CD8-positive, alpha-beta memory T cell (primary cell): Measurements from ENCODE around the gene ABRAXAS1. TPM values are rescaled to one million over a fixed set of nuclear protein-coding genes. Genes with fewer than 3 reads are reported as not detected.
"Not testable (repeated sequence)": the region's sequence is repeated elsewhere in the genome, so short reads cannot be mapped to it uniquely, and the experiment has no call there.

ENCODE experiments used
- CTCF ChIA-PET: fragments of 350-600 bp; sonication (Branson Sonifier 250); formaldehyde crosslinking; loops from one replicate; lab custom pipeline; 2021; ENCODE audit warnings: antibody characterized with exemption; lab: Charles Lee
- POLR2A ChIA-PET: fragments of 350-600 bp; sonication (Branson Sonifier 250); formaldehyde crosslinking; loops from one replicate; lab custom pipeline; 2021; ENCODE audit warnings: antibody characterized with exemption; lab: Charles Lee
- DNase-seq, 5 donors: peaks; one replicate each; pipeline versions ENCODE4 v3.0.0 to v3.0.0-alpha.2; 2020 to 2022; ENCODE audit warnings: mixed read lengths in 1 of 5
- H3K27ac ChIP-seq: one replicate; pipeline ENCODE4 v1.7.0; 2013; ENCODE audit warnings: low read depth, mild to moderate bottlenecking, low read length, moderate library complexity
- H3K27me3 ChIP-seq: 2 replicates; pipeline ENCODE4 v1.7.0; 2013; ENCODE audit warnings: low read length, mild to moderate bottlenecking; ENCODE audit not compliant: insufficient read depth, poor library complexity, severe bottlenecking
- H3K36me3 ChIP-seq: 2 replicates; pipeline ENCODE4 v1.7.0; 2013; ENCODE audit warnings: mild to moderate bottlenecking, low read length, moderate library complexity; ENCODE audit not compliant: insufficient read depth
- H3K4me1 ChIP-seq: 2 replicates; pipeline ENCODE4 v1.7.0; 2013; ENCODE audit warnings: mild to moderate bottlenecking, low read length, moderate library complexity; ENCODE audit not compliant: insufficient read depth
- H3K4me3 ChIP-seq: 2 replicates; pipeline ENCODE4 v1.7.0; 2013; ENCODE audit warnings: mild to moderate bottlenecking, low read length
- H3K9me3 ChIP-seq: 2 replicates; pipeline ENCODE4 v1.7.0; 2013; ENCODE audit warnings: mild to moderate bottlenecking, low read length
- H3K27ac Mint-ChIP-seq, 8 donors: one replicate each; pipeline ENCODE4 v1.8.0; 2020 to 2021; ENCODE audit warnings: mixed read lengths in 8 of 8, mild to moderate bottlenecking in 6 of 8, inconsistent platforms in 3 of 8, moderate library complexity in 3 of 8
- H3K27me3 Mint-ChIP-seq, 2 donors: one replicate each; pipeline ENCODE4 v1.8.0; 2020 to 2021; ENCODE audit warnings: mixed read lengths in 2 of 2, mild to moderate bottlenecking in 1 of 2, moderate library complexity in 1 of 2
- H3K36me3 Mint-ChIP-seq, 3 donors: one replicate each; pipeline ENCODE4 v1.8.0; 2020 to 2021; ENCODE audit warnings: mixed read lengths in 3 of 3, inconsistent platforms in 1 of 3, mild to moderate bottlenecking in 1 of 3
- H3K4me1 Mint-ChIP-seq, 3 donors: one replicate each; pipeline ENCODE4 v1.8.0; 2020 to 2021; ENCODE audit warnings: mixed read lengths in 3 of 3, inconsistent platforms in 1 of 3, mild to moderate bottlenecking in 1 of 3
- H3K4me3 Mint-ChIP-seq, 7 donors: one replicate each; pipeline ENCODE4 v1.8.0; 2020 to 2021; ENCODE audit warnings: mixed read lengths in 7 of 7, mild to moderate bottlenecking in 6 of 7, moderate library complexity in 4 of 7, inconsistent platforms in 2 of 7
- H3K9me3 Mint-ChIP-seq, 5 donors: one replicate each; pipeline ENCODE4 v1.8.0; 2020 to 2022; ENCODE audit warnings: mixed read lengths in 5 of 5, mild to moderate bottlenecking in 3 of 5, moderate library complexity in 2 of 5, inconsistent platforms in 1 of 5
- polyA plus RNA-seq: library from polyadenylated mRNA; unstranded; fragments of 300-500 nt; fragmentation: Illumina TruSeq; gene quantifications from one replicate; pipeline ENCODE4 v1.2.3, GENCODE V29; 2021
- total RNA-seq, 2 experiments: library from RNA; stranded (reverse); gene quantifications; one replicate each; pipeline ENCODE4 v1.2.3, GENCODE V29; 2021

Gene ABRAXAS1
- total and polyA plus RNA-seq, 3 experiments from 2014 or later = 8.1 to 11.0 (median 10.8) TPM

DNA sequence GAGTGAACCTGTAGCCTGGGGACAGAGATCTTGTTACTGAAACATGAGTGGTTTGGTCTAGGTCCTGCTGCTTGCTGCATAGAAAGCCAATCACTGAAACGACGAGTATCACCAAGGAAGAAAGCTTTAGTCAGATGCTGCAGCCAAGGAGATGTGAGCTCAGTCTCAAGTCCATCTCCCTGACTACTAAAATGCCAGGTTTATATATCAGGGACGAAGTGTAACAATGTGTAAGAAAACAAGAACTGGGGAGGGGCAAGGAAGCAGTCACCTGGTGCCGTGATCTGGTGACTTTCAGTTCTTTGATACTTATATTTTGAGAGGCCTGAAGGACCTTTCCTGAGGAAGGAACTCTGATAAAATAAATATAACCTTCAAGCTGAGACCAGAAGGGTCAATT is 19.6 kb upstream of the ABRAXAS1 start:
- Histone ChIP-seq H3K9me3 (no peaks in the 10 kb centered on the region), H3K4me1 (peaks cover 11% of the 10 kb centered on the region), H3K27ac (no peak overlapping the region), H3K36me3 (no peaks in the 10 kb centered on the region), H3K27me3 (no peaks in the 10 kb centered on the region), H3K4me3 (no peak overlapping the region)
- ChIA-PET POLR2A (no interaction called here), CTCF (interaction anchor here (0.8 to 1.6 kb wide), 2 partner anchors 13 to 95 kb away, joined by 3 to 4 read pairs; no protein-coding TSS in a partner anchor)
- peaks cover 0 to 3% of the 10 kb centered on the region in 2 donors for H3K27me3 Mint-ChIP-seq
- no peak for DNase-seq
- H3K9me3 Mint-ChIP-seq = no peaks in the 10 kb centered on the region
- no peaks in the 10 kb centered on the region for H3K36me3 Mint-ChIP-seq
- peak overlapping the region in 5 of 8 donors; percentile 17 to 72 (median 59) for H3K27ac Mint-ChIP-seq
- no peak overlapping the region for H3K4me3 Mint-ChIP-seq
- H3K4me1 Mint-ChIP-seq = peaks cover 12 to 14% (median 13%) of the 10 kb centered on the region in 3 donors

DNA sequence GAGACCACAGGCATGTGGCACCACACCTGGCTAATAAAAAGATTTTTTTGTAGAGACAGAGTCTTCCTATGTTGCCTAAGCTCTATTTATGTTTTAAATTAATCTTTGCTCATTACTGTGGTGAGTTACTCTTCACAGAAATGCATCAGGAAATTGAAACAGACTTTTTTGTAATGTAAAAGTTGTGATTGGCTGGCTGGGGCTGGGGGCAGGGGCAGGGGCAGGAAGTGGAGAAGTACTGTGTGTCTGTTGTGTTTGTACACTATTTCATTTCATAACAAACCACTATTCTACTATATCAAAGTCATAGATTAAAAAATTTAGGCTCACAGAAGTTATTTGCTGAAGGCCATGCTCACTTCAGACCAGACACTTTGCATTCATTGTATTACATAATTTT is 19.1 kb upstream of the ABRAXAS1 start:
- H3K4me1 ChIP-seq = peaks cover 11% of the 10 kb centered on the region
- Mint-ChIP-seq H3K4me3 (peak overlapping the region in 1 of 7 donors; percentile 46), H3K36me3 (no peaks in the 10 kb centered on the region), H3K27ac (peak overlapping the region in 5 of 8 donors; percentile 18 to 73 (median 71)), H3K4me1 (peaks cover 12 to 14% (median 13%) of the 10 kb centered on the region in 3 donors), H3K27me3 (peaks cover 0 to 4% of the 10 kb centered on the region in 2 donors), H3K9me3 (no peaks in the 10 kb centered on the region)
- ChIA-PET CTCF (interaction anchor here (1.6 kb wide), 1 partner anchor 13 kb away, joined by 4 read pairs; no protein-coding TSS in a partner anchor), POLR2A (no interaction called here)
- H3K27ac ChIP-seq = no peak overlapping the region
- no peaks in the 10 kb centered on the region for H3K9me3 ChIP-seq
- no peaks in the 10 kb centered on the region for H3K27me3 ChIP-seq
- H3K36me3 ChIP-seq = no peaks in the 10 kb centered on the region
- peak in 1 of 5 donors; percentile 27 for DNase-seq
- peak overlapping the region; percentile 5 for H3K4me3 ChIP-seq

DNA sequence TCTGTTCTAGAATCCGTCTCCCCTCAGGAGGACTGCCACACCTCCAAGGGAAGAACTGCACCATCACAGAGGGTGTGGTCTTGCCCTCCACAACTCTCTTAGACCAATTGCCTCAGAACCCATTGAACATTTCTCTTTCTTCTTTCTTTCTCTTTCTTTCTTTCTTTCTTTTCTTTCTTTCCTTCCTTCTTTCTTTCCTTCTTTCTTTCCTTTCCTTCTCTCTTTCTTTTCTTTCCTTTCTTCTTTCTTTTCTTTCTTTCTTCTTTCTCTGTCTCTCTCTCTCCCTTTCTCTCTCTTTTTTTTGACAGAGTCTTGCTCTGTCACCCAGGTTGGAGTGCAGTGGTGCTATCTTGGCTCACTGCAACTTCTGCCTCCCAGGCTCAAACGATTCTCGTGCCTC is 16.8 kb upstream of the ABRAXAS1 start:
- H3K4me3 ChIP-seq, H3K9me3 ChIP-seq, H3K9me3 Mint-ChIP-seq, H3K27ac ChIP-seq, POLR2A ChIA-PET, H3K27me3 ChIP-seq, H3K36me3 Mint-ChIP-seq, H3K36me3 ChIP-seq, DNase-seq, H3K4me3 Mint-ChIP-seq, H3K27ac Mint-ChIP-seq, H3K27me3 Mint-ChIP-seq: not testable (repeated sequence)
- H3K4me1 Mint-ChIP-seq = peaks cover 12 to 14% (median 13%) of the 10 kb centered on the region in 3 donors
- peaks cover 11% of the 10 kb centered on the region for H3K4me1 ChIP-seq
- CTCF ChIA-PET = interaction anchor here (1.3 kb wide), 1 partner anchor 10 kb away, joined by 3 read pairs; no protein-coding TSS in a partner anchor

DNA sequence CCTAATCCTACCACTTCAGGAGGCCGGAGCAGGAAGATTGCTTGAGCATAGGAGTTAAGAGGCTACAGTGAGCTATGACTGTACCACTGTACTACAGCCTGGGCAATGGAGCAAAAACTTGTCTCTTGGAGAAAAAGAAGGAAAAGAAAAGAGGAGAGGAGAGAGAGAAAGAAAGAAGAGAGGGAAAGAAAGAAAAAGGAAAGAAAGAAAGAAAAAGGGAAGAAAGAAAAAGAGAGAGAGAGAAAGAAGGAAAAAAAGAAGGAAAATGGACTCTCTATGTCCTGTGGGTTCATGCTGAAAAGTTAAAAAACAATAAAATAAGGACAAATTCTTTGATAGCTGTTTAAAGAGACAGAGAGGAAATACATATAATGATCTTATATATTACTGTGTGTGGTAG is 13.3 kb upstream of the ABRAXAS1 start:
- Mint-ChIP-seq H3K27me3 (peaks cover 0 to 4% of the 10 kb centered on the region in 2 donors), H3K9me3 (no peaks in the 10 kb centered on the region), H3K4me1 (no peaks in the 10 kb centered on the region), H3K4me3 (no peak overlapping the region), H3K27ac (no peak overlapping the region), H3K36me3 (no peaks in the 10 kb centered on the region)
- ChIA-PET CTCF (interaction anchor here (1.3 kb wide), 1 partner anchor 142 kb away, joined by 3 read pairs; no protein-coding TSS in a partner anchor), POLR2A (no interaction called here)
- no peaks in the 10 kb centered on the region for H3K27me3 ChIP-seq
- no peaks in the 10 kb centered on the region for H3K36me3 ChIP-seq
- H3K27ac ChIP-seq = no peak overlapping the region
- no peaks in the 10 kb centered on the region for H3K4me1 ChIP-seq
- no peak for DNase-seq
- no peak overlapping the region for H3K4me3 ChIP-seq
- no peaks in the 10 kb centered on the region for H3K9me3 ChIP-seq

DNA sequence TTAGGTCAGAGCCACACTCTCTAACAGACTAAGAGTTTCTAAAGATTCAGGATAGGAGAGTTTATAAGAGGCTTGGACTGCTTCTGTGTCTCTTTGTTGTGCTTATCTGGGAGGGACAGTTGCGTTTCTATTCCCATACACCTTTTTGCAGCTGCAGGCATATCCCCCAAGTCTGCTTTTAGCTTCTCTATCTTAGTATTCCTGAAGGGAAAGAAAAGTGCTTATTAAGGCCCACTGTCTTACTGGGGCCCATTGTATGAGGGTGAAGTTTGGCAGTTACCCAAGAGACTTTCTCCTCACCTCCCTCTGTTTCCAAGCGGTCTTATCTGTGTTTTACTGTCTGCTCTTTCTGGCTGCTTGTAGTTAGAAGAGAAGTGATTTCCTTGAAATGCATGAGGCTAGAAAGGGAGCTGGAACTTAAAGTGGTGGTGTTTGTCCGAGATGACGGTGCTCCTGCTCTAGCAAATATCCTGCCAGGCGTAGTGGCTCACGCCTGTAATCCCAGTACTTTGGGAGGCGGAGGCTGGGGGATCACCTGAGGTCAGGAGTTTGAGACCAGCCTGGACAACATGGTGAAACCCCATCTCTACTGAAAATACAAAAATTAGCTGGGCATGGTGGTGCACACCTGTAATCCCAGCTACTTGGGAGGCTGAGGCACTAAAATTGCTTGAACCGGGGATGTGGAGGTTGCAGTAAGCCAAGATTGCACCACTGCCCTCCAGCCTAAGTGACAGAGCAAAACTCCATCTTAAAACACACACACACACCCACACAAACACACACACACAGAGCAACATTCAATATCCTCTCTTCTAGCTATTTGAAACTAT is 11.4 kb upstream of the ABRAXAS1 start:
- H3K9me3 ChIP-seq, DNase-seq, H3K36me3 Mint-ChIP-seq, CTCF ChIA-PET, H3K27me3 ChIP-seq, H3K4me1 ChIP-seq, H3K36me3 ChIP-seq, H3K4me3 ChIP-seq, H3K27me3 Mint-ChIP-seq, H3K9me3 Mint-ChIP-seq, H3K4me3 Mint-ChIP-seq, H3K4me1 Mint-ChIP-seq: not testable (repeated sequence)
- H3K27ac Mint-ChIP-seq = peak overlapping the region in 1 of 8 donors; percentile 31
- POLR2A ChIA-PET = interaction anchor here (0.6 kb wide), 1 partner anchor 182 kb away, joined by 4 read pairs; no protein-coding TSS in a partner anchor
- peak overlapping the region; percentile 63 for H3K27ac ChIP-seq

DNA sequence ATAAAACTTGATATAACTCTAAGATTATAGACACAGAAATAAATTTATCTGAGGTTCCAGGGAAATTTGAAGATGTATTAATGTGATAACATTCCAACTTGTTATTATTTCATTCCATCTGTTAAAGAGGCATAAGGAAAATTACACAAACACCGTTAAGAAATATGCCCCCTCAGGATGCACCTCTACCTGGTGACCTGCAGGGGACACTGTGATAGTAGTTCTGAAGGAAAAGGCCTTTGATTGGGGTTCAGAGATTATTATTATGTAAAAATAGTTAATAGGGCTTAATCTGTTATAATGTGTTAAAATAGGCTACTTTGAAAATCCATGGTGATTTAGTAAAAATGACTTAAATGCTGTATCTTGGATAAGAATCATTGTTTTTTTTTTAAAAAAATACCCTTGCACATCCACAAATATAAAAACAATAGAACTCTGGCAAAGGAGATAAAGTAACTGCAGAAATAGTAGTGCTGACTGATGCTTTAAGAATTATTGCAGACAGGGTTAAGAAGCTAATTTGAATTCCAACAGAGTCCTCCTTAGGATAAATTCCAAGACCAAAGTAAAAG is 6.1 kb upstream of the ABRAXAS1 start:
- Mint-ChIP-seq H3K4me3 (peak overlapping the region in 1 of 7 donors; percentile 40), H3K27me3 (no peaks in the 10 kb centered on the region), H3K9me3 (no peaks in the 10 kb centered on the region), H3K27ac (peak overlapping the region in 1 of 8 donors; percentile 42), H3K4me1 (peaks cover 3 to 4% (median 3%) of the 10 kb centered on the region in 3 donors), H3K36me3 (no peaks in the 10 kb centered on the region)
- no peaks in the 10 kb centered on the region for H3K36me3 ChIP-seq
- no peaks in the 10 kb centered on the region for H3K27me3 ChIP-seq
- H3K4me1 ChIP-seq = no peaks in the 10 kb centered on the region
- DNase-seq = peak in 2 of 5 donors; percentile 7 to 39
- no peaks in the 10 kb centered on the region for H3K9me3 ChIP-seq
- H3K4me3 ChIP-seq = no peak overlapping the region
- POLR2A ChIA-PET = no interaction called here
- CTCF ChIA-PET = interaction anchor here (1.0 to 3.5 kb wide), 5 partner anchors 11 to 150 kb away, joined by 3 to 22 read pairs (median 4); partner anchors contain the start of genes HELQ and MRPS18C
- no peak overlapping the region for H3K27ac ChIP-seq

DNA sequence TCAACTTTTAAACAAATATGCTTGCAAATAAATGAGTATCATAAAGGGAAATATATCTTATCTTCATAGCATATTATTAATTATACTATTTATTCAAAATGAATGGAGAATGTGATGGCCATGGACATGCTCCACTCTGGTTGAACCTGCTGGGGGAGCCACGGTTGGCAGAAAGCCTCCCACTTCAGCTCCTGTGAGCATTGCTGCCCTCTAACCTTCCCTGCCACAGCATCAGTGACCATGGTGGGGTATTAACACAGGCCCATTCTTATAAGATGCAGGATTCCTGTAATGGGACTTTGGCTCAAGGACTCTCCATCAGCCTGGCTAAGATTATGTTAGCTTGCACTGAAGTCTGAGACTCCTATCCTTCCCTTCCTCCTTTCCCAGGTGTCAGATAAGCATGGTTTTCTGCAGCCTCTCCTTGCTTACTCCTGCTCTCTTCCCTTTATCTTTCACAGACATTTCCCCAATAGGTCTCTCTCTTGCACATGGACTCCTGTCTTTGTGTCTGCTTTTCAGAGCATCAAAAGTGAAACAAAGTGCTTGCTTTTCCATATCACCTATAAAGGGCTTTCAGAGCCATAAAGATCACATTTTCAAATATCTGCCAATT is 4.9 kb upstream of the ABRAXAS1 start:
- Histone ChIP-seq H3K36me3 (no peaks in the 10 kb centered on the region), H3K4me1 (peaks cover 7% of the 10 kb centered on the region), H3K9me3 (no peaks in the 10 kb centered on the region), H3K4me3 (no peak overlapping the region), H3K27ac (no peak overlapping the region), H3K27me3 (no peaks in the 10 kb centered on the region)
- H3K27me3 Mint-ChIP-seq = no peaks in the 10 kb centered on the region
- ChIA-PET POLR2A (no interaction called here), CTCF (interaction anchor here (1.8 to 3.5 kb wide), 3 partner anchors 35 to 151 kb away, joined by 4 to 22 read pairs (median 6); partner anchors contain the start of genes GPAT3, HELQ and MRPS18C)
- peak overlapping the region in 1 of 8 donors; percentile 25 for H3K27ac Mint-ChIP-seq
- no peak overlapping the region for H3K4me3 Mint-ChIP-seq
- no peaks in the 10 kb centered on the region for H3K36me3 Mint-ChIP-seq
- DNase-seq = no peak
- peaks cover 8 to 10% (median 9%) of the 10 kb centered on the region in 3 donors for H3K4me1 Mint-ChIP-seq
- no peaks in the 10 kb centered on the region for H3K9me3 Mint-ChIP-seq
